ENCODE results near the gene RLF. TPM values are rescaled to one million over a fixed set of nuclear protein-coding genes. Genes with fewer than 3 reads are reported as not detected.

RLF gene
- polyA plus RNA-seq, 2 of the 4 experiments (the other 2 are of a cell fraction) = 4.7 to 7.9 TPM

DNA sequence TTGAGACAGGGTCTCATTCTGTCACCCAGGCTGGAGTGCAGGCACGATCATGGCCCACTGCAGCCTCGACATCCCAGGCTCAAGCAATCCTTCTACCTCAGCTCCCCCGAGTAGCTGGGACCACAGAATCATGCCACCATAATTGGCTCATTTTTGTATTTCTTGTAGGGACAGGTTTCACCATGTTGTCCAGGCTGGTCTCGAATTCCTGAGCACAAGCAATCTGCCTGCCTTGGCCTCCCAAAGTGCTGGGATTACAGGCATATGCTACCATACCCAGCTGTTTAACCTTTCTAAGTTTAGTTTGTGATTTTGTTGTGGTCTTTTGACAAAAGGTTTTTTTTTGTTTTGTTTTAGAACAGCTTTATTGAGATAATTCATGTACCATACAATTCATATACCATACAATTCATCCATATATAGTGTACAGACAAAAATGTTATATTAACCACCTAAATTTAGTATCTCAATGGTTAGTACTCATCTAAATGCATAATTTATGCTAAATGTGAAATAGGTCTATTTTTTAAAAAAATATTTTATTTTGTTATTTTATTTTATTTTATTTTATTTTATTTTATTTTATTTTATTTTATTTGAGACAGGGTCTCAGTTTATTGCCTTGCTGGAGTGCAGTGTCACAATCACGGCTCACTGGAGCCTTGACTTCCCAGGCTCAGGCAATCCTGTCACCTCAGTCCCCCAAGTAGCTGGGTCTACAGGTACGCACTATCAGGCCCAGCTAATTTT is 105.8 kb downstream of the RLF start:
- Histone ChIP-seq H3K27ac (no peak overlapping the region), H3K4me1 (no peaks in the 10 kb centered on the region), H3K4me3 (no peak overlapping the region), H3K4me2 (no peak overlapping the region), H3K9me3 (no peaks in the 10 kb centered on the region)
- DNase-seq (ENCODE audit: low read depth in 1 of 2, low spot score in 1 of 2) (no peak), ATAC-seq (no peak), FAIRE-seq (no peak)
- WGBS (ENCODE audit: missing lambda C conversion rate) = 91% methylated on average over 6 of the region's 6 CpGs
- TF ChIP-seq ZC3H11A (IDR thresholded peaks at IDR 0.05) (no peak), PHF8 (IDR thresholded peaks at IDR 0.05; ENCODE audit: borderline replicate concordance, low read depth) (no peak), TP53 (CRISPR knock-in tag; IDR thresholded peaks at IDR 0.05) (no peak)
- TF ChIP-seq, protein P1, sequence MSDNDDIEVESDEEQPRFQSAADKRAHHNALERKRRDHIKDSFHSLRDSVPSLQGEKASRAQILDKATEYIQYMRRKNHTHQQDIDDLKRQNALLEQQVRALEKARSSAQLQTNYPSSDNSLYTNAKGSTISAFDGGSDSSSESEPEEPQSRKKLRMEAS (IDR thresholded peaks at IDR 0.05) = no peak
- TF ChIP-seq, protein P2, sequence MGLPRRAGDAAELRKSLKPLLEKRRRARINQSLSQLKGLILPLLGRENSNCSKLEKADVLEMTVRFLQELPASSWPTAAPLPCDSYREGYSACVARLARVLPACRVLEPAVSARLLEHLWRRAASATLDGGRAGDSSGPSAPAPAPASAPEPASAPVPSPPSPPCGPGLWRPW (IDR thresholded peaks at IDR 0.05) = no peak
- ChIA-PET CTCF (interaction anchor here (1.8 kb wide), 1 partner anchor 138 kb away, joined by 5 read pairs; no protein-coding TSS in a partner anchor), POLR2A (interaction anchor here (1.0 kb wide), 1 partner anchor 9 kb away, joined by 4 read pairs; the partner anchor contains the start of gene ZMPSTE24)

DNA sequence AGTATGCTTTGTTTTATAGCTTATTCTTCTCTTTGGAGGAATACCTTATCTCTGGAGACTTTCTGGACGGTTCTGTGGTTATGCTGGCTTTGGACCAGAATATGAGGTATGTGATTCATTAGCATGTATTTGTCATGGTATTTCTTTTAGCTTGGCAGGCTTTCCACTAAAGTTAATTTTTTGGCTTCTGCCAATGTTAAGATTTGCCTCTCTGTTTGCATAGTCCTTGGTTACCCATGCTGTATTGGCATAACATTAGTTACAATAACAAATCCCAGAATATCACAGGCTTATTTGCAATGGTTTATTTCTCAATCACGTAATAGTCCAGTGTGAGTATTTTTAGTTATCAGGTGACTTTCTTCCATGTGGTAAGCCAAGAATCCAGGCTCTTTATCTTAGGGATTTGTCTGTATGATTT is 106.6 kb downstream of the RLF start:
- Histone ChIP-seq H3K9me3 (no peaks in the 10 kb centered on the region), H3K4me1 (no peaks in the 10 kb centered on the region), H3K27ac (no peak overlapping the region), H3K4me3 (no peak overlapping the region), H3K4me2 (no peak overlapping the region)
- TF ChIP-seq FOSB (CRISPR knock-in tag; IDR thresholded peaks at IDR 0.05) = no peak
- TF ChIP-seq, protein P2 (IDR thresholded peaks at IDR 0.05) = no peak
- no peak for TF ChIP-seq EHMT2 (IDR thresholded peaks at IDR 0.05; ENCODE audit: low read depth)
- TF ChIP-seq MAZ (IDR thresholded peaks at IDR 0.05; ENCODE audit: borderline replicate concordance, low read depth, low read length) = no peak
- no peak for TF ChIP-seq POLR2A (IDR thresholded peaks at IDR 0.05; ENCODE audit: low read length)
- no peak for TF ChIP-seq ESRRA (IDR thresholded peaks at IDR 0.05; ENCODE audit: borderline replicate concordance, low read length)
- TF ChIP-seq, protein P3, sequence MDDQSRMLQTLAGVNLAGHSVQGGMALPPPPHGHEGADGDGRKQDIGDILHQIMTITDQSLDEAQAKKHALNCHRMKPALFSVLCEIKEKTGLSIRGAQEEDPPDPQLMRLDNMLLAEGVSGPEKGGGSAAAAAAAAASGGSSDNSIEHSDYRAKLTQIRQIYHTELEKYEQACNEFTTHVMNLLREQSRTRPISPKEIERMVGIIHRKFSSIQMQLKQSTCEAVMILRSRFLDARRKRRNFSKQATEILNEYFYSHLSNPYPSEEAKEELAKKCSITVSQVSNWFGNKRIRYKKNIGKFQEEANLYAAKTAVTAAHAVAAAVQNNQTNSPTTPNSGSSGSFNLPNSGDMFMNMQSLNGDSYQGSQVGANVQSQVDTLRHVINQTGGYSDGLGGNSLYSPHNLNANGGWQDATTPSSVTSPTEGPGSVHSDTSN (IDR thresholded peaks at IDR 0.05) = no peak
- TF ChIP-seq RNF2 (IDR thresholded peaks at IDR 0.05; ENCODE audit: borderline replicate concordance, low read depth) = no peak
- TF ChIP-seq JUN (IDR thresholded peaks at IDR 0.05) = no peak
- no peak for TF ChIP-seq FOSL2 (IDR thresholded peaks at IDR 0.05)
- no peak for TF ChIP-seq FOSL2 (CRISPR knock-in tag; IDR thresholded peaks at IDR 0.05)
- TF ChIP-seq MAFK (IDR thresholded peaks at IDR 0.05; ENCODE audit: partially characterized antibody) = no peak
- no peak for TF ChIP-seq RARB (CRISPR knock-in tag; IDR thresholded peaks at IDR 0.05)
- ATAC-seq (no peak), DNase-seq (ENCODE audit: low read depth in 1 of 2, low spot score in 1 of 2) (no peak), FAIRE-seq (no peak)
- ChIA-PET CTCF (interaction anchor here (1.8 kb wide), 1 partner anchor 137 kb away, joined by 5 read pairs; no protein-coding TSS in a partner anchor), POLR2A (no interaction called here)
- WGBS (ENCODE audit: missing lambda C conversion rate) = 80% methylated on average over 2 of the region's 2 CpGs

DNA sequence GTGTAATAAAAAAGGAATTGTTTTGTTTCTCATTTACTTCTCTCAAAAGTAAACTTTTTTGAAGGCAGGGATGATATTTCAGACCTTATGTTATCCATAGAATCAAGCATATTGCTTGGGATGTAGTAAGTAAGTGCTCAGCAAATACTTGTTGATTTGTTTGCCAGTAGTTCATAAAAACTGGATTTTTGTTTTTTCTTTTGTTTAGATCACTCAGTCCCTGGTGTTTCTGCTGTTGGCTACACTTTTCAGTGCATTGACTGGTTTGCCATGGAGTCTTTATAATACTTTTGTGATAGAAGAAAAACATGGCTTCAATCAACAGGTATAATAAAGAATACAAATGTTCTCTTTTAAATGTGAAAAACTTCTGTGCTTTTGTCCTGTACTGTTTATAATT is 107.0 kb downstream of the RLF start:
- H3K4me3 ChIP-seq = no peak overlapping the region
- no peak for DNase-seq (ENCODE audit: low read depth in 1 of 2, low spot score in 1 of 2)
- FAIRE-seq = no peak
- ATAC-seq = no peak
- no peak overlapping the region for H3K27ac ChIP-seq
- no peaks in the 10 kb centered on the region for H3K4me1 ChIP-seq
- ChIA-PET POLR2A (no interaction called here), CTCF (no interaction called here)
- H3K9me3 ChIP-seq = no peaks in the 10 kb centered on the region
- H3K4me2 ChIP-seq = no peak overlapping the region
- TF ChIP-seq, protein P4, sequence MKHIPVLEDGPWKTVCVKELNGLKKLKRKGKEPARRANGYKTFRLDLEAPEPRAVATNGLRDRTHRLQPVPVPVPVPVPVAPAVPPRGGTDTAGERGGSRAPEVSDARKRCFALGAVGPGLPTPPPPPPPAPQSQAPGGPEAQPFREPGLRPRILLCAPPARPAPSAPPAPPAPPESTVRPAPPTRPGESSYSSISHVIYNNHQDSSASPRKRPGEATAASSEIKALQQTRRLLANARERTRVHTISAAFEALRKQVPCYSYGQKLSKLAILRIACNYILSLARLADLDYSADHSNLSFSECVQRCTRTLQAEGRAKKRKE (CRISPR knock-in tag; IDR thresholded peaks at IDR 0.05; ENCODE audit: low read depth) = no peak
- no peak for TF ChIP-seq RFX5 (IDR thresholded peaks at IDR 0.05)
- TF ChIP-seq, protein P1 (IDR thresholded peaks at IDR 0.05) = no peak
- no peak for TF ChIP-seq POLR2A (IDR thresholded peaks at IDR 0.05; ENCODE audit: low read length)
- no peak for TF ChIP-seq NPAS2 (CRISPR knock-in tag; IDR thresholded peaks at IDR 0.05; ENCODE audit: borderline replicate concordance)
- no peak for TF ChIP-seq POLR2AphosphoS2 (conservative IDR thresholded peaks at IDR 0.05; ENCODE audit: low read length)
- TF ChIP-seq, protein P5, sequence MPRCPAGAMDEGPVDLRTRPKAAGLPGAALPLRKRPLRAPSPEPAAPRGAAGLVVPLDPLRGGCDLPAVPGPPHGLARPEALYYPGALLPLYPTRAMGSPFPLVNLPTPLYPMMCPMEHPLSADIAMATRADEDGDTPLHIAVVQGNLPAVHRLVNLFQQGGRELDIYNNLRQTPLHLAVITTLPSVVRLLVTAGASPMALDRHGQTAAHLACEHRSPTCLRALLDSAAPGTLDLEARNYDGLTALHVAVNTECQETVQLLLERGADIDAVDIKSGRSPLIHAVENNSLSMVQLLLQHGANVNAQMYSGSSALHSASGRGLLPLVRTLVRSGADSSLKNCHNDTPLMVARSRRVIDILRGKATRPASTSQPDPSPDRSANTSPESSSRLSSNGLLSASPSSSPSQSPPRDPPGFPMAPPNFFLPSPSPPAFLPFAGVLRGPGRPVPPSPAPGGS (IDR thresholded peaks at IDR 0.05) = no peak
- TF ChIP-seq CBX2 (IDR thresholded peaks at IDR 0.05; ENCODE audit: borderline replicate concordance, low read depth) = no peak
- TF ChIP-seq, protein P6, sequence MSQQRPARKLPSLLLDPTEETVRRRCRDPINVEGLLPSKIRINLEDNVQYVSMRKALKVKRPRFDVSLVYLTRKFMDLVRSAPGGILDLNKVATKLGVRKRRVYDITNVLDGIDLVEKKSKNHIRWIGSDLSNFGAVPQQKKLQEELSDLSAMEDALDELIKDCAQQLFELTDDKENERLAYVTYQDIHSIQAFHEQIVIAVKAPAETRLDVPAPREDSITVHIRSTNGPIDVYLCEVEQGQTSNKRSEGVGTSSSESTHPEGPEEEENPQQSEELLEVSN (IDR thresholded peaks at IDR 0.05; ENCODE audit: borderline replicate concordance, low read depth) = no peak
- TF ChIP-seq, protein P7, sequence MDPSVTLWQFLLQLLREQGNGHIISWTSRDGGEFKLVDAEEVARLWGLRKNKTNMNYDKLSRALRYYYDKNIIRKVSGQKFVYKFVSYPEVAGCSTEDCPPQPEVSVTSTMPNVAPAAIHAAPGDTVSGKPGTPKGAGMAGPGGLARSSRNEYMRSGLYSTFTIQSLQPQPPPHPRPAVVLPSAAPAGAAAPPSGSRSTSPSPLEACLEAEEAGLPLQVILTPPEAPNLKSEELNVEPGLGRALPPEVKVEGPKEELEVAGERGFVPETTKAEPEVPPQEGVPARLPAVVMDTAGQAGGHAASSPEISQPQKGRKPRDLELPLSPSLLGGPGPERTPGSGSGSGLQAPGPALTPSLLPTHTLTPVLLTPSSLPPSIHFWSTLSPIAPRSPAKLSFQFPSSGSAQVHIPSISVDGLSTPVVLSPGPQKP (IDR thresholded peaks at IDR 0.05; ENCODE audit: low read depth, low read length) = no peak
- TF ChIP-seq JUNB (IDR thresholded peaks at IDR 0.05) = no peak
- no peak for TF ChIP-seq ZC3H11A (IDR thresholded peaks at IDR 0.05)
- no peak for TF ChIP-seq BHLHE40 (IDR thresholded peaks at IDR 0.05; ENCODE audit: low read depth, low read length)
- no peak for TF ChIP-seq FOSB (CRISPR knock-in tag; IDR thresholded peaks at IDR 0.05)
- TF ChIP-seq NR3C1 (IDR thresholded peaks at IDR 0.05) = no peak
